SU-DHL-6 (cell line): Measurements from ENCODE around the gene DDIAS.

Experiments
- CTCF ChIP-seq: fragments of 200-600 bp; sonication (generic); IDR thresholded peaks from one replicate; pipeline ENCODE4 v1.5.1; 2017; ENCODE audit warnings: antibody characterized with exemption, mild to moderate bottlenecking, low read length, moderate library complexity; ENCODE audit not compliant: insufficient read depth, poor library complexity, severe bottlenecking
- EZH2phosphoT487 ChIP-seq: fragments of 200-600 bp; sonication (generic), shearing (Covaris generic); conservative IDR thresholded peaks from 2 replicates; pipeline ENCODE4 v1.6.1; 2018; ENCODE audit warnings: mild to moderate bottlenecking, antibody characterized with exemption, low read length, moderate library complexity, mixed read lengths

DNA sequence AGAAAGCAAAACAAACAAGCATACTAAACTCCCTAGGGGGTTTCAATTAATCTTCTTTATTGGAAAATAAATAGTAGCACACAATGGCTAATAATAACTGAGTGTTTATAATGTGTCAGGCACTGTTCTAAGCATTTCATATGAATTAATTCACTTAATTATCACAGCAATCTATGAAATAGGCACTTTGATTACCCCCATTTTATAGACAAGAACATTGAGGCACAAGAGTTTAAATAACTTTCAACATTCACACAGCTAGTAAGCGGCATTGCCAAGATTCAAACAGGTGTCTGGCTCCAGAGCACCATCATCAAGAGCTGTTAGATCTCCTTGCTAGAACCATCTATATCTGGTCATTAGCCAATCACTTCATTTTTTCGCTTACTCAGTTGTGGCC, 44.4 kb upstream of the DDIAS start:
- TF ChIP-seq CTCF (no peak), EZH2phosphoT487 (no peak)
